Subcutaneous abdominal adipose tissue (tissue), 5 donors: ENCODE measurements around the gene NIPAL3.
"Not testable (repeated sequence)": the region's sequence is repeated elsewhere in the genome, so short reads cannot be mapped to it uniquely, and the experiment has no call there.

Experiments
- H3K27ac ChIP-seq: one replicate; pipeline ENCODE4 v1.7.0; 2013; ENCODE audit warnings: low read depth, mild to moderate bottlenecking, inconsistent platforms, low read length, moderate library complexity
- H3K27me3 ChIP-seq, 5 donors: one replicate each; pipeline ENCODE4 v1.7.0; 2013; ENCODE audit warnings: low read length in 5 of 5, inconsistent platforms in 1 of 5; ENCODE audit not compliant: control insufficient read depth in 5 of 5, insufficient read depth in 4 of 5
- H3K36me3 ChIP-seq, 5 donors: one replicate each; pipeline ENCODE4 v1.7.0; 2013; ENCODE audit warnings: low read length in 5 of 5; ENCODE audit not compliant: control insufficient read depth in 5 of 5, insufficient read depth in 5 of 5
- H3K4me1 ChIP-seq, 5 donors: one replicate each; pipeline ENCODE4 v1.7.0; 2013; ENCODE audit warnings: low read length in 5 of 5, mild to moderate bottlenecking in 3 of 5, moderate library complexity in 1 of 5; ENCODE audit not compliant: control insufficient read depth in 5 of 5, insufficient read depth in 5 of 5
- H3K4me3 ChIP-seq, 5 donors: one replicate each; pipeline ENCODE4 v1.7.0; 2013; ENCODE audit warnings: low read length in 5 of 5, low read depth in 1 of 5
- H3K9ac ChIP-seq, 5 donors: one replicate each; pipeline ENCODE4 v1.7.0; 2013; ENCODE audit warnings: low read length in 5 of 5, mild to moderate bottlenecking in 4 of 5, moderate library complexity in 3 of 5
- H3K9me3 ChIP-seq, 5 donors: one replicate each; pipeline ENCODE4 v1.7.0; 2013; ENCODE audit warnings: low read length in 5 of 5; ENCODE audit not compliant: control insufficient read depth in 5 of 5
- donor health status: healthy.
- donor health status: healthy.
- donor health status: healthy.
- donor health status: healthy.
- donor health status: healthy.

Gene NIPAL3

DNA sequence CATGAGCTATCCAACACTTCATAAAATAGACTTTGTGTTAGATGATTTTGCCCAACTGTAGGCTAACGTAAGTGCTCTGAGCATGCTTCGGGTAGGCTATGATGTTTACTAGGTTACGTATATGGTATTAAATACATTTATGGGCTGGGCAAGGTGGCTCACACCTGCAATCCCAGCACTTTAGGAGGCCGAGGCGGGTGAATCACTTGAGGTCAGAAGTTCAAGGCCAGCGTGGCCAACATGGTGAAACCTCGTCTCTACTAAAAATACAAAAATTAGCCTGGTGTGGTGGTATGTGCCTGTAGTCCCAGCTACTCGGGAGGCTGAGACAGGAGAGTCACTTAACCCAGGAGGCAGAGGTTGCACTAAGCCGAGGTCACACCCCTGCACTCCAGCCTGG lies 77.3 kb downstream of the NIPAL3 start:
- H3K4me1 ChIP-seq, H3K9me3 ChIP-seq, H3K27ac ChIP-seq, H3K36me3 ChIP-seq, H3K9ac ChIP-seq, H3K4me3 ChIP-seq: not testable (repeated sequence)
- H3K27me3 ChIP-seq = peaks cover 0 to 12% (median 5%) of the 10 kb centered on the region in 5 donors

DNA sequence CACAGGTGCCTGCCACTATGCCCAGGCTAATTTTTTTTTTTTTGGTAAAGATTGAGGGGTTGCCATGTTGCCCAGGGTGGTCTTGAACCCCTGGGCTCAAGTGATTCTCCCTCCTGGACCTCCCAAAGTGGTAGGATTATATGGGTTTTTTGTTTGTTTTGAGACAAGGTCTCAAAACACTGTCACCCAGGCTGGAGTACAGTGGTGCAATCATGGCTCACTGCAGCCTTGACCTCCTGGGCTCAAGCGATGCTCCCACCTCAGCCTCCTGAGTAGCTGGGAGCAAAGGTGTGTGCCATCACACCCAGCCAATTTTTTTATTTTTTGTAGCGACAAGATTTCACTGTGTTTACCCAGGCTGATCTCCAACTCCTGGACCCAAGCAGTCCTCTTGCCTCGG lies 78.2 kb downstream of the NIPAL3 start:
- no peak overlapping the region for H3K4me3 ChIP-seq
- peaks cover 0 to 12% (median 5%) of the 10 kb centered on the region in 5 donors for H3K27me3 ChIP-seq

DNA sequence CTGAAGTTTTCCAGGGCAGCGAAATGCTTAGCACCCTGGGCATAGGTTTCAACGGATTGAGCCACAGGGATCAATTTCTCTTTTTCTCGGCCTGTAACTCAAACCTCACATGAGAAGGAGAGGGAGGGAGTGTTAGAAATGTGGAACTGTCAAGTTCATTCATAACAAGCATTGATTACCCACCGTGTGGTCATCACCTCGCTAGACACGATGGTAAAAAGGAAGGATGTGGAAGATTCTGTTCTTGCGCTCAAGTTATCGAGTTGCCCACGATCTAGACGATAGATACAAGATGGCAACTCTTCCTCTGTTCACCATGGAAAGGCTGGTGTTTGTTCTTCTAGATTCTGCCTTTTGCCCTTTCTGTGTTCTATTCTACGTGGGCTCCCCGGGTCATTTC lies 83.0 kb downstream of the NIPAL3 start:
- Histone ChIP-seq H3K4me3 (no peak overlapping the region), H3K27me3 (peaks cover 0 to 8% (median 3%) of the 10 kb centered on the region in 5 donors), H3K27ac (no peak overlapping the region), H3K9me3 (peaks cover 0 to 3% (median 0%) of the 10 kb centered on the region in 5 donors), H3K36me3 (no peaks in the 10 kb centered on the region), H3K9ac (no peak overlapping the region), H3K4me1 (peaks cover under 1 to 18% (median 16%) of the 10 kb centered on the region in 5 donors)

More for the DNA sequence above, 78.2 kb downstream of the NIPAL3 start:
- peaks cover 0 to 8% (median 0%) of the 10 kb centered on the region in 5 donors for H3K9me3 ChIP-seq
- H3K9ac ChIP-seq = no peak overlapping the region
- H3K27ac ChIP-seq = no peak overlapping the region
- no peaks in the 10 kb centered on the region for H3K36me3 ChIP-seq
- no peaks in the 10 kb centered on the region for H3K4me1 ChIP-seq

DNA sequence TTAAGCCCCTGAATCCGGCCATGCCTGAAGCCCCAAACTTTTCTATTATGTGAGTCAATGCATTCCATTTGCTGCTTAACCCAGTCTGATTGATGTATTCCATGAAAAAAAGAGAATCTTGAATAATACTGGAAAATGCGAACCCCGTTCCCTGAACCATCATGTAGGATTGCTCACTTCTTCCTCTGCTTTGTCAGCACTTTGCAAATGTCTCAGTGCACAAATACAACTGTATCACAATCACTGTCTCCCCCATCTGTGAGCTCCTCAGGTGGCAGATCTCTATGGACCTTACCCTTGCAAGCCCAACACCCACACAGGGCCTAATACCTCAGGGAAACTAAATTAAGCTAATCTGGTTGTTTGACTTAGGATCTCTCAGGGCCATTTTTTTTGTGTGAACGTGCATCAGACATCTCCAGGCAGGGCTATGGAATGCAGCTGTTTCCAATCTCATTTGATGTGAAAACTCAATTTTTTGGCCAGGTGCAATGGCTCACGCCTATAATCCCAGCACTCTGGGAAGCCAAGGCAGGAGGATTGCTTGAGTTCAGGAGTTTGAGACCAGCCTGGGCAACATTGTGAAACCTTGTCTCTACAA lies 84.9 kb downstream of the NIPAL3 start:
- no peak overlapping the region for H3K9ac ChIP-seq

DNA sequence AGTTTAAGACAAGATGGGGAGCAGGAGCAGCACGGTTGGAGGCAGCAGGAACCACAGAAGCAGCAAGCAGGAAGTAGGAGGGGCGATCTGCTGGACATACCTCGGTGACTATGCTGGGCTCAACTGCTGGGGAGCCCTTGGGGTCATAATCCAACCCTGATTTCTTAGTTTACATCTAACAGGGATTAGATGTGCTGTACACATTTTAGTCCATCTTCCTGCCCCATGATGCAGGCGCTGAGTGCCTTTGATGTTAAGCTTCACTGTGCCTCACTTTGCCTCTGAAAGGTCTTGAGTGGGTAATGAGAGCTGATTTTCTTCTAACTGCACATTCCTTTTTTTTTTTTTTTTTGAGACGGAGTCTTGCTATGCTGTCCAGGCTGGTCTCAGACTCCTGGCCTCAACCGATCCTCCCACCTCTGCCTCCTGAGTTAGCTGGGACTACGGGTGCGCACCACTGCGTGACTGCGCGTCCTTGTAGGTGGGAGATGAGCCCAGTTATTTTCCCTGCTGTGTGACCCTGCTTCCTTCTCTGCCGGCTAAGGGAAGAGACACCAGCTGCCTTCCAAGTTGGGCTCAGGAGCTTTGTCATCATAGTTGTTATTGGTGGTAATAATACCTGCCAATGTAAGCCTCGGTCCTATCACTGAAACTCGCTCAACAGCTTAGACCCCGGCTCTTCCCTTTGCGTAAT lies 85.9 kb downstream of the NIPAL3 start:
- peak overlapping the region in 1 of 5 donors; percentile 23 for H3K9ac ChIP-seq
- no peak overlapping the region for H3K27ac ChIP-seq
- H3K36me3 ChIP-seq = no peaks in the 10 kb centered on the region

More for the DNA sequence above, 84.9 kb downstream of the NIPAL3 start:
- Histone ChIP-seq H3K36me3 (no peaks in the 10 kb centered on the region), H3K27me3 (peaks cover 0 to 8% (median 3%) of the 10 kb centered on the region in 5 donors), H3K4me3 (no peak overlapping the region), H3K27ac (no peak overlapping the region), H3K9me3 (peaks cover 0 to 3% (median 0%) of the 10 kb centered on the region in 5 donors), H3K4me1 (peaks cover 1 to 20% (median 18%) of the 10 kb centered on the region in 5 donors)

DNA sequence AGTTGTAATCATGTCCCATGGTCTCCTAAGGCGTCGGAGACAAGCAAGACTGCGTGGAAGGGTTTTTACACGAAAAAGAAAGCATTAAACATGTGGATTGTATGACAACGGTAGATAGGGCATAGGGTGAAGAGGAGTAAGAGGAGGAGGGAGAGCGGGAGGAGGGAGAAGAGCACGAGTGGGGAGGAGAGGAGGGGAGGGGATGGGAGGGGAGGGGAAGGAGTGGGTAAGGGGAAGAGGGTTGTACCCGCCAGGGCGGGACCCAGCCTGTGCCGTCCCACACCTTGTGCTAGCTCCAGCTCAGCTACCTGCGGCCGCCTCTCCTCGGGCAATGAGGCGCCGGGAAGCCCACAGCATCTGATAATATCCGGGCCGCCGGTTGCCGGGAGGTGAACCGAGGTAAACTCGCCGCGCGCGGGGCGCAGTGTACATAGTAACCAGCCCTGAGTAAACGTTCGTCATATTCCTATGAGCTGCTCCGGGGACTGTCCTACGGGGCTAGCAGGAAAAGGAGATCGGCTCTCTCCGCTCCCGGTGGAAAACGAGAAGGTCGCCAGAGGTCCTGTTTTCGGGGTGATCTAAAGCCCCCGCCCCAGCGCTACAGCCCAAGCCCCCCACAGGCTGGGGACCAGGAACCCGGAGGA lies 86.6 kb downstream of the NIPAL3 start:
- H3K27ac ChIP-seq = no peak overlapping the region
- H3K4me1 ChIP-seq = peaks cover 1 to 20% (median 18%) of the 10 kb centered on the region in 5 donors
- H3K9me3 ChIP-seq = no peaks in the 10 kb centered on the region
- no peaks in the 10 kb centered on the region for H3K36me3 ChIP-seq
- H3K27me3 ChIP-seq = peaks cover 0 to 3% (median 0%) of the 10 kb centered on the region in 5 donors
- peak overlapping the region in 4 of 5 donors; percentile 23 to 74 (median 41) for H3K9ac ChIP-seq
- H3K4me3 ChIP-seq = peak overlapping the region; percentile 72 to 82 (median 78)

More for the DNA sequence above, 85.9 kb downstream of the NIPAL3 start:
- Histone ChIP-seq H3K4me3 (peak overlapping the region; percentile 72 to 82 (median 78)), H3K27me3 (peaks cover 0 to 3% (median 0%) of the 10 kb centered on the region in 5 donors), H3K4me1 (peaks cover 1 to 20% (median 18%) of the 10 kb centered on the region in 5 donors), H3K9me3 (no peaks in the 10 kb centered on the region)

DNA sequence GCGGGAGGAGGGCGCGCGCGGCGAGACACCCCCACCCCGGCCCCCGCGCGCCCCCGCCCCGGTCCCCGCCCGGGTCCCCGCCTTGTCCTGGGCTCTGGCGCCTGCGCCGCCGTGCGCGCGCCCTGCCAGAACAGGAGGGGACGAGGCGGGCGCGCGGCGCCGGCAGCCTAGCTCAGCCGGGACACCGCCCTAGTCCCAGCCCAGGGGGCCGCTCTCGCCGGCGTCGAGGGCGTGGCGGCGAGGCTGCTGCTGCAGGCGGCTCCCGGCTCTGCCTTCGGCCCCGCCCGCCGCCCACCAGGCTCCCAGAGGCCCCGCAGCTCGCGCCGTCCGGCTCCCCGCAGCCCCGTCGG lies 87.1 kb downstream of the NIPAL3 start, which contains the start of gene RCAN3:
TSS of gene RCAN3 (plus strand) at position 128 of the 350 bp plus-strand sequence. CDS start 11,537 bp downstream, outside the sequence.
- Histone ChIP-seq H3K27ac (no peak within 1 kb of the TSS), H3K4me1 (peaks cover 1 to 20% (median 18%) of the 10 kb centered on the region in 5 donors), H3K27me3 (peaks cover 0 to 3% (median 0%) of the 10 kb centered on the region in 5 donors), H3K9me3 (no peaks in the 10 kb centered on the region), H3K9ac (peak within 1 kb of the TSS; percentile 27 to 75 (median 55)), H3K4me3 (peak within 1 kb of the TSS; percentile 72 to 82 (median 78)), H3K36me3 (no peaks in the 10 kb centered on the region)

DNA sequence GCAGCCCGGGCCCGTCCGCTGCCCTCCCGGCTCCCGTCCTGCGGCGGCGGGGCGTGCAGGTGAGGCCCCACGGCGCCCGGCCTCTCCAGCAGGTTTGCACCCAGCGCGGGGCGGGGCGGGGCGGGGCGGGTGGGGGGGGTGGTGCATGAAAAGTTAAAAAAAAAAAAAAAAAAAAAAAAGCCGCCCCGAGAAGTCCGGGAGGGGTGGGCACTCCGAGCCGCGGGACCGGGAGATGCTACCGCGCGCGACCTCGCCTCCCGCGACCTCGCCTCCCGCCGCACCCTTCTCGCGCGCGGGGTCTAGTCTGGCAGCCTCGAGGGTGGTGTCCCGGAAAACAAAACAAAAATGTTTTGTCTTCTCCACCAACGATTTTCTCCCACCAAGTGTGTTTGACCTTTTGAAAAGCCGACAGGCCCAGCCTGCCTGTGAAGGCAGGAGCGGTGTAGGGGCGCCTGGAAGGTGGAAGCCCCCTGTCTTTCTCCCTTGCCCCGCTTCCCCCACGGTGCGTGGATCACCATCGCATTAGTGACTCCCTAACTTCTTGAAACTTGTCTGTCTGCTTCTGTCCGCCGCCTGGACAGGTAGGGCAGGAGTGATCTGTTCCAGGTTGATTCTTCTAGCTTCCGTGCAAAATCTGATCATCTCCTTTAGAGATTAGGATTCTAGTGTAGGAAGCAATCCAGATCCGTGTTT lies 87.6 kb downstream of the NIPAL3 start:
- Histone ChIP-seq H3K4me3 (peak overlapping the region; percentile 58 to 82 (median 76)), H3K9me3 (no peaks in the 10 kb centered on the region), H3K9ac (peak overlapping the region in 4 of 5 donors; percentile 41 to 75 (median 60)), H3K4me1 (peaks cover 1 to 20% (median 18%) of the 10 kb centered on the region in 5 donors), H3K36me3 (no peaks in the 10 kb centered on the region), H3K27me3 (peaks cover 0 to 3% (median 0%) of the 10 kb centered on the region in 5 donors), H3K27ac (no peak overlapping the region)

DNA sequence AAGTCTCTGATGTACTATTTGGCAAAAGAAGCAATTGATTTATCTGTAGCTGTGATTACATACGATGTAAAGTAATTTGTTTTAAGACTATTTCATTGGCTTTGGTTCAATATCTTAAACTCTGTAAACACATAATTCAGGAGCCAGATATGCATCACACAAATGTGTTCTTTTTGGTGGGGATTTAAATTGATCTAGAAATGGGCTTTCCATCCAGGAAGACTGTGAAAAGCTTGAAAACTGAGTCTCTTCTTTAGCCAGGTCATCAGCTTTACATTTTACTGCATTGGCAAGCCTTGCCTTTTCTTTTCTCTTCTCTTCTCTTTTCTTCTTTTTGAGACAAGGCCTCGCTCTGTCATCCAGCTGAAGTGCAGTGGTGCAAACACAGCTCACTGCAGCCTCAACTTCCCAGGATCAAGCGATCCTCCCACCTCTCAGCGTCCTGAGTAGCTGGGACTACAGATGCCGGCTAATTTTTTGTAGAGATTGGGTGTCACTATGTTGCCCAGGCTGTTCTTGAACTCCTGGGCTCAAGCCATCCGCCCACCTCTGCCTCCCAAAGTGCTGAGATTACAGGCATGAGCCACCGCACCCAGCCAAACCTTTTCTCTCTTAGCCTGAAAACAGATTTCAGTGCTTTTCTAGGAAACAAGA lies 88.4 kb downstream of the NIPAL3 start:
- peaks cover 0 to 3% (median 0%) of the 10 kb centered on the region in 5 donors for H3K27me3 ChIP-seq
- no peak overlapping the region for H3K27ac ChIP-seq
- no peak overlapping the region for H3K9ac ChIP-seq
- H3K36me3 ChIP-seq = no peaks in the 10 kb centered on the region
- peaks cover 1 to 20% (median 18%) of the 10 kb centered on the region in 5 donors for H3K4me1 ChIP-seq
- H3K4me3 ChIP-seq = peak overlapping the region in 3 of 5 donors; percentile 68 to 82 (median 70)
- H3K9me3 ChIP-seq = no peaks in the 10 kb centered on the region
